GM19239 (cell line): ENCODE measurements around the gene OGDH.

Source experiments
- DNase-seq: peaks from one replicate; pipeline ENCODE4 v3.0.0; 2011; ENCODE audit warnings: low spot score; ENCODE audit not compliant: insufficient read length
- FAIRE-seq: peaks from 2 replicates; lab custom pipeline; 2011; peaks lifted over from hg19 to GRCh38; lab: Jason Lieb, UNC

OGDH gene

GRCh38 chr7:44752822-44753221, 146.4 kb downstream of the OGDH start:
- DNase-seq: no peak
- no peak for FAIRE-seq

GRCh38 chr7:44754802-44755697, 148.6 kb downstream of the OGDH start:
- no peak for DNase-seq
- no peak for FAIRE-seq

- no peak for FAIRE-seq
- no peak for DNase-seq
These were observed 149.5 kb downstream of the OGDH start for GRCh38 chr7:44755698-44756627.

GRCh38 chr7:44756904-44757303, 150.5 kb downstream of the OGDH start:
- FAIRE-seq (no peak), DNase-seq (no peak)

- FAIRE-seq: no peak
- DNase-seq: no peak
These were observed 150.9 kb downstream of the OGDH start for GRCh38 chr7:44757311-44757710.

GRCh38 chr7:44757739-44758138, 151.3 kb downstream of the OGDH start:
- no peak for FAIRE-seq

More at GRCh38 chr7:44757739-44758138, 151.3 kb downstream of the OGDH start:
- no peak for DNase-seq
